ENCODE measurements around the gene CDKN3.

GRCh38 chr14:54368291-54368690 is 28.5 kb upstream of the CDKN3 start:
- TF ChIP-seq CTCF (IDR thresholded peaks at IDR 0.05) = no peak
- no peak for TF ChIP-seq EZH2 (IDR thresholded peaks at IDR 0.05)
- no peak for TF ChIP-seq EZH2phosphoT487 (IDR thresholded peaks at IDR 0.05)
